A549 (cell line): ENCODE results near the gene LBH. TPM values are rescaled to one million over a fixed set of nuclear protein-coding genes. Genes with fewer than 3 reads are reported as not detected.

ENCODE experiments used
- ATAC-seq, 2 experiments: fragments of 200-7000 bp in 1 of 2; fragments of >200 bp in 1 of 2; cut with Nextera tagmentation in 1 of 2; cut with Tn5 transposase in 1 of 2; 3 replicates each; pipeline versions ENCODE4 v1.8.0 to v1.9.1; 2018 to 2020; ENCODE audit warnings: mild to moderate bottlenecking in 1 of 2, moderate library complexity in 1 of 2
- CTCF ChIA-PET: fragments of 300-600 bp; sonication (Branson Sonifier 250); formaldehyde crosslinking; extraction: SDS; loops from one replicate; lab custom pipeline; 2021; ENCODE audit warnings: antibody characterized with exemption, inconsistent platforms; lab: Yijun Ruan, JAX
- POLR2A ChIA-PET: fragments of 350-600 bp; formaldehyde crosslinking; extraction: SDS; loops from one replicate; lab custom pipeline; 2021; ENCODE audit warnings: antibody characterized with exemption, inconsistent platforms; lab: Yijun Ruan, JAX
- DNase-seq, 2 experiments: peaks; one replicate each; pipeline versions ENCODE4 v3.0.0 to v3.0.0-alpha.2; 2011 to 2016; ENCODE audit warnings: low read depth in 1 of 2, low spot score in 1 of 2
- FAIRE-seq: peaks from 2 replicates; lab custom pipeline; 2011; peaks lifted over from hg19 to GRCh38; lab: Jason Lieb, UNC
- H3K27ac ChIP-seq, 2 experiments: fragments of >200 bp; sonication (Bioruptor Twin); formaldehyde crosslinking; 3 replicates each; pipeline ENCODE4 v1.5.1; 2016 to 2017
- H3K4me1 ChIP-seq: fragments of >200 bp; sonication (Bioruptor Twin); formaldehyde crosslinking; 3 replicates; pipeline ENCODE4 v1.6.1; 2016
- H3K4me2 ChIP-seq: fragments of >200 bp; sonication (Bioruptor Twin); formaldehyde crosslinking; 3 replicates; pipeline ENCODE4 v1.6.1; 2016
- H3K4me3 ChIP-seq: fragments of >200 bp; sonication (Bioruptor Twin); formaldehyde crosslinking; 3 replicates; pipeline ENCODE4 v1.5.1; 2016
- H3K9me3 ChIP-seq: fragments of >200 bp; sonication (Bioruptor Twin); formaldehyde crosslinking; 3 replicates; pipeline ENCODE4 v1.6.1; 2016
- BCL3 ChIP-seq: fragments of >200 bp; sonication (Bioruptor Twin); formaldehyde crosslinking; IDR thresholded peaks from 3 replicates; pipeline ENCODE4 v1.6.1; 2016
- CBX2 ChIP-seq: fragments of 200-600 bp; sonication (generic); IDR thresholded peaks from 2 replicates; pipeline ENCODE4 v1.6.1; 2016; ENCODE audit warnings: low read depth, mild to moderate bottlenecking, borderline replicate concordance
- CBX8 ChIP-seq: fragments of 200-600 bp; sonication (generic); IDR thresholded peaks from 2 replicates; pipeline ENCODE4 v1.6.1; 2016
- CEBPB ChIP-seq, 2 experiments: fragments of >200 bp in 1 of 2; sonication (Bioruptor Twin) in 1 of 2; formaldehyde crosslinking in 1 of 2; IDR thresholded peaks; 2 replicates each; pipeline ENCODE4 v1.6.1; 2012 to 2016
- CTCF ChIP-seq: fragments of >200 bp; sonication (Bioruptor Twin); formaldehyde crosslinking; IDR thresholded peaks from 3 replicates; pipeline ENCODE4 v1.5.1; 2016
- E2F6 ChIP-seq: IDR thresholded peaks from 2 replicates; pipeline ENCODE4 v1.6.1; 2012; ENCODE audit warnings: low read depth, borderline replicate concordance
- EHMT2 ChIP-seq: fragments of 200-600 bp; sonication (generic); IDR thresholded peaks from 2 replicates; pipeline ENCODE4 v1.6.1; 2016; ENCODE audit warnings: antibody characterized with exemption, low read depth, mild to moderate bottlenecking, moderate library complexity
- EP300 ChIP-seq, 2 experiments: fragments of >200 bp; sonication (Bioruptor Twin); formaldehyde crosslinking; IDR thresholded peaks; 2 replicates in 1 of 2; 3 replicates in 1 of 2; pipeline ENCODE4 v1.6.1; 2016 to 2017
- FOSB ChIP-seq: fragments of 250-450 bp; sonication (Bioruptor Pico); IDR thresholded peaks from 2 replicates; pipeline ENCODE4 v1.5.0; 2020; ENCODE audit warnings: mild to moderate bottlenecking, moderate library complexity
- FOSL2 ChIP-seq, 2 experiments: fragments of 450-650 bp in 1 of 2; fragments of >200 bp in 1 of 2; sonication (Bioruptor Twin) in 1 of 2; formaldehyde crosslinking; IDR thresholded peaks; 2 replicates each; pipeline versions ENCODE4 v1.5.0 to v1.6.1; 2016 to 2020; ENCODE audit warnings: mild to moderate bottlenecking in 1 of 2, moderate library complexity in 1 of 2
- GATA3 ChIP-seq: IDR thresholded peaks from 2 replicates; pipeline ENCODE4 v1.6.1; 2012; ENCODE audit warnings: borderline replicate concordance
- JUN ChIP-seq, 2 experiments: fragments of >200 bp; sonication (Bioruptor Twin); formaldehyde crosslinking; IDR thresholded peaks; 2 replicates in 1 of 2; 3 replicates in 1 of 2; pipeline ENCODE4 v1.6.1; 2016 to 2017
- NFE2L2 ChIP-seq: fragments of 150-350 bp; conservative IDR thresholded peaks from 2 replicates; pipeline ENCODE4 v1.6.1; 2014; ENCODE audit warnings: low read length
- NR3C1 ChIP-seq: fragments of >200 bp; sonication (Bioruptor Twin); formaldehyde crosslinking; IDR thresholded peaks from 3 replicates; pipeline ENCODE4 v1.6.1; 2017
- RARB ChIP-seq: fragments of 250-450 bp; sonication (Bioruptor Pico); IDR thresholded peaks from 2 replicates; pipeline ENCODE4 v1.8.0; 2021; ENCODE audit warnings: mild to moderate bottlenecking, moderate library complexity
- REST ChIP-seq: fragments of 200-600 bp; sonication (generic); IDR thresholded peaks from 2 replicates; pipeline ENCODE4 v1.6.1; 2016; ENCODE audit warnings: antibody characterized with exemption, mild to moderate bottlenecking, moderate library complexity
- SMC3 ChIP-seq: fragments of >200 bp; sonication (Bioruptor Twin); formaldehyde crosslinking; IDR thresholded peaks from 3 replicates; pipeline ENCODE4 v1.6.1; 2018; ENCODE audit warnings: inconsistent platforms
- ZC3H11A ChIP-seq: fragments of 450-650 bp; IDR thresholded peaks from 2 replicates; pipeline ENCODE4 v1.6.1; 2014; ENCODE audit warnings: antibody characterized with exemption, mild to moderate bottlenecking
- ZNF302 ChIP-seq: fragments of 250-450 bp; sonication (Bioruptor Pico); IDR thresholded peaks from 2 replicates; pipeline ENCODE4 v1.9.0; 2021; ENCODE audit warnings: inconsistent platforms, mild to moderate bottlenecking, moderate library complexity
- ZSCAN20 ChIP-seq: fragments of 250-450 bp; sonication (Bioruptor Pico); IDR thresholded peaks from 2 replicates; pipeline ENCODE4 v1.8.0; 2022; ENCODE audit warnings: mild to moderate bottlenecking, moderate library complexity
- WGBS: methylation state at CpG from one replicate; pipeline ENCODE4 v1.1.6; 2017; ENCODE audit errors: missing lambda C conversion rate; 5-methylcytosine and 5-hydroxymethylcytosine counted together
- polyA plus RNA-seq, 4 experiments: library from polyadenylated mRNA; depleted of rRNA in 3 of 4; stranded (reverse); fragments of >200 nt; fragmentation: RNase III in 1 of 4; extraction: RNeasy Plus Mini Kit Qiagen cat#74134 plus additional on column Dnase treatment in 1 of 4; gene quantifications; 2 replicates in 3 of 4; 3 replicates in 1 of 4; pipeline ENCODE4 v1.2.3, GENCODE V29; 2011 to 2017

LBH gene
- polyA plus RNA-seq, 2 of the 4 experiments (the other 2 are of a cell fraction) = 163 to 216 TPM

GRCh38 chr2:30222031-30222430, 9.3 kb upstream of the LBH start:
- H3K9me3 ChIP-seq = no peaks in the 10 kb centered on the region
- no peak for TF ChIP-seq JUN (IDR thresholded peaks at IDR 0.05)
- TF ChIP-seq NFE2L2 = no peak
- TF ChIP-seq ZNF302 (CRISPR knock-in tag) = no peak
- TF ChIP-seq NR3C1 = no peak
- TF ChIP-seq FOSL2 (IDR thresholded peaks at IDR 0.05) = no peak
- TF ChIP-seq FOSL2 (CRISPR knock-in tag; IDR thresholded peaks at IDR 0.05) = no peak
- TF ChIP-seq CBX2 = no peak
- POLR2A ChIA-PET = interaction anchor here (1.4 kb wide), 1 partner anchor 10 kb away, joined by 6 read pairs; the partner anchor contains the start of gene LBH
- FAIRE-seq (no peak), DNase-seq (no peak), ATAC-seq (no peak)
- WGBS = 96% methylated on average over 2 of the region's 2 CpGs
- no peak overlapping the region for H3K4me2 ChIP-seq
- H3K4me1 ChIP-seq = no peaks in the 10 kb centered on the region
- CTCF ChIA-PET = interaction anchor here (1.3 to 12.4 kb wide), 6 partner anchors 12 to 948 kb away, joined by 3 to 107 read pairs (median 3); no protein-coding TSS in a partner anchor
- no peak overlapping the region for H3K4me3 ChIP-seq
- H3K27ac ChIP-seq = no peak overlapping the region

GRCh38 chr2:30222636-30223360, 8.5 kb upstream of the LBH start:
- Histone ChIP-seq H3K27ac (no peak overlapping the region), H3K4me3 (no peak overlapping the region), H3K4me1 (no peaks in the 10 kb centered on the region), H3K4me2 (no peak overlapping the region), H3K9me3 (no peaks in the 10 kb centered on the region)
- CTCF ChIA-PET = interaction anchor here (0.7 to 12.4 kb wide), 10 partner anchors 9 to 947 kb away, joined by 3 to 107 read pairs (median 3); no protein-coding TSS in a partner anchor
- TF ChIP-seq JUN (IDR thresholded peaks at IDR 0.05) (no peak), EP300 (IDR thresholded peaks at IDR 0.05) (no peak)
- no peak for DNase-seq
- no peak for ATAC-seq
- FAIRE-seq = no peak
- WGBS = 65% methylated on average over 5 of the region's 5 CpGs
- POLR2A ChIA-PET = interaction anchor here (1.4 kb wide), 1 partner anchor 9 kb away, joined by 6 read pairs; the partner anchor contains the start of gene LBH

- FAIRE-seq = no peak
- WGBS = 65% methylated on average over 3 of the region's 3 CpGs
- Histone ChIP-seq H3K4me2 (no peak overlapping the region), H3K4me1 (no peaks in the 10 kb centered on the region), H3K9me3 (no peaks in the 10 kb centered on the region), H3K4me3 (no peak overlapping the region), H3K27ac (no peak overlapping the region)
- ChIA-PET POLR2A (interaction anchor here (1.4 kb wide), 1 partner anchor 8 kb away, joined by 6 read pairs; the partner anchor contains the start of gene LBH), CTCF (interaction anchor here (1.1 to 12.4 kb wide), 6 partner anchors 9 to 491 kb away, joined by 3 to 107 read pairs (median 8); no protein-coding TSS in a partner anchor)
- DNase-seq = no peak
- TF ChIP-seq BCL3 (no peak), ZSCAN20 (no peak), ZNF302 (CRISPR knock-in tag) (no peak), RARB (CRISPR knock-in tag) (no peak), ZC3H11A (no peak), SMC3 (no peak), CTCF (no peak), JUN (IDR thresholded peaks at IDR 0.05) (no peak), NR3C1 (no peak), GATA3 (no peak), CEBPB (IDR thresholded peaks at IDR 0.05) (no peak), EHMT2 (no peak), REST (no peak), FOSB (no peak), CBX8 (no peak), E2F6 (no peak)
- ATAC-seq = no peak
Observed at GRCh38 chr2:30223413-30223874, 7.9 kb upstream of the LBH start.
